ENCODE measurements around the gene SFXN2. TPM values are rescaled to one million over a fixed set of nuclear protein-coding genes. Genes with fewer than 3 reads are reported as not detected.
"Not testable (repeated sequence)": the region's sequence is repeated elsewhere in the genome, so short reads cannot be mapped to it uniquely, and the experiment has no call there.

Gene SFXN2
- total RNA-seq, 1 experiment from 2014 or later, result 11.6 TPM

- peaks cover 6% of the 10 kb centered on the region for H3K36me3 ChIP-seq (replicated peaks; ENCODE audit: control insufficient read depth, insufficient read depth, low read length)
- H3K27me3 ChIP-seq (ENCODE audit: control insufficient read depth, insufficient read depth, low read length), result no peaks in the 10 kb centered on the region
- no peak overlapping the region for H3K4me3 ChIP-seq (ENCODE audit: insufficient read depth, low read depth, low read length)
- no peak for DNase-seq
These were observed 13.2 kb upstream of the SFXN2 start for GRCh38 chr10:102701272-102701671.

GRCh38 chr10:102701796-102702195, 12.6 kb upstream of the SFXN2 start:
- H3K36me3 ChIP-seq (replicated peaks; ENCODE audit: control insufficient read depth, insufficient read depth, low read length), result peaks cover 6% of the 10 kb centered on the region
- H3K4me3 ChIP-seq (ENCODE audit: insufficient read depth, low read depth, low read length), result no peak overlapping the region
- DNase-seq, result no peak
- H3K27me3 ChIP-seq (ENCODE audit: control insufficient read depth, insufficient read depth, low read length), result no peaks in the 10 kb centered on the region

- Histone ChIP-seq H3K4me3 (ENCODE audit: insufficient read depth, low read depth, low read length) (no peak overlapping the region), H3K36me3 (replicated peaks; ENCODE audit: control insufficient read depth, insufficient read depth, low read length) (peaks cover 5% of the 10 kb centered on the region), H3K27me3 (ENCODE audit: control insufficient read depth, insufficient read depth, low read length) (no peaks in the 10 kb centered on the region)
- DNase-seq, result no peak
These were observed 11.7 kb upstream of the SFXN2 start for GRCh38 chr10:102702742-102703141.

GRCh38 chr10:102704915-102705314, 9.5 kb upstream of the SFXN2 start:
- H3K27me3 ChIP-seq (ENCODE audit: control insufficient read depth, insufficient read depth, low read length), result no peaks in the 10 kb centered on the region
- H3K4me3 ChIP-seq (ENCODE audit: insufficient read depth, low read depth, low read length), result no peak overlapping the region
- DNase-seq, result no peak
- no peaks in the 10 kb centered on the region; the same call in 1 of the 2 replicates for H3K36me3 ChIP-seq (replicated peaks; ENCODE audit: control insufficient read depth, insufficient read depth, low read length)

GRCh38 chr10:102705531-102705930, 8.9 kb upstream of the SFXN2 start:
- DNase-seq, result no peak
- no peak overlapping the region for H3K4me3 ChIP-seq (ENCODE audit: insufficient read depth, low read depth, low read length)
- H3K36me3 ChIP-seq (replicated peaks; ENCODE audit: control insufficient read depth, insufficient read depth, low read length), result no peaks in the 10 kb centered on the region; the same call in 1 of the 2 replicates
- H3K27me3 ChIP-seq (ENCODE audit: control insufficient read depth, insufficient read depth, low read length), result no peaks in the 10 kb centered on the region

GRCh38 chr10:102710609-102711008, 3.8 kb upstream of the SFXN2 start:
- H3K36me3 ChIP-seq (replicated peaks; ENCODE audit: control insufficient read depth, insufficient read depth, low read length), result no peaks in the 10 kb centered on the region
- no peaks in the 10 kb centered on the region for H3K27me3 ChIP-seq (ENCODE audit: control insufficient read depth, insufficient read depth, low read length)
- DNase-seq, result no peak
- H3K4me3 ChIP-seq (ENCODE audit: insufficient read depth, low read depth, low read length), result no peak overlapping the region

- H3K36me3 ChIP-seq (replicated peaks; ENCODE audit: control insufficient read depth, insufficient read depth, low read length), result peaks cover 3% of the 10 kb centered on the region; the same call in 1 of the 2 replicates
- no peak for DNase-seq
- no peak overlapping the region for H3K4me3 ChIP-seq (ENCODE audit: insufficient read depth, low read depth, low read length)
These were observed 2.3 kb upstream of the SFXN2 start for GRCh38 chr10:102712089-102712488.

GRCh38 chr10:102712843-102713538, 1.4 kb upstream of the SFXN2 start:
- Histone ChIP-seq H3K4me3 (ENCODE audit: insufficient read depth, low read depth, low read length) (peak overlapping the region; percentile 94), H3K27me3 (ENCODE audit: control insufficient read depth, insufficient read depth, low read length) (no peaks in the 10 kb centered on the region), H3K36me3 (replicated peaks; ENCODE audit: control insufficient read depth, insufficient read depth, low read length) (peaks cover 3% of the 10 kb centered on the region; the same call in 1 of the 2 replicates)
- no peak for DNase-seq

More at GRCh38 chr10:102712089-102712488, 2.3 kb upstream of the SFXN2 start:
- H3K27me3 ChIP-seq (ENCODE audit: control insufficient read depth, insufficient read depth, low read length), result no peaks in the 10 kb centered on the region

- DNase-seq, result no peak
- Histone ChIP-seq H3K4me3 (ENCODE audit: insufficient read depth, low read depth, low read length) (peak overlapping the region; percentile 94), H3K36me3 (replicated peaks; ENCODE audit: control insufficient read depth, insufficient read depth, low read length) (peaks cover 4% of the 10 kb centered on the region), H3K27me3 (ENCODE audit: control insufficient read depth, insufficient read depth, low read length) (no peaks in the 10 kb centered on the region)
These were observed 960 bp upstream of the SFXN2 start for GRCh38 chr10:102713539-102713813.

GRCh38 chr10:102713814-102714620, 419 bp upstream of the SFXN2 start, which contains the start of gene ARL3:
TSS of gene ARL3 (minus strand) at chr10:102714397. CDS start at chr10:102714275, 122 bp downstream.
- Histone ChIP-seq H3K27me3 (ENCODE audit: control insufficient read depth, insufficient read depth, low read length) (no peaks in the 10 kb centered on the region), H3K36me3 (replicated peaks; ENCODE audit: control insufficient read depth, insufficient read depth, low read length) (peaks cover 4% of the 10 kb centered on the region), H3K4me3 (ENCODE audit: insufficient read depth, low read depth, low read length) (peak within 1 kb of the TSS; percentile 94)
- peak; percentile 98 for DNase-seq

GRCh38 chr10:102715880-102716279, 1.4 kb downstream of the SFXN2 start:
- Histone ChIP-seq H3K36me3 (replicated peaks; ENCODE audit: control insufficient read depth, insufficient read depth, low read length) (peaks cover 4% of the 10 kb centered on the region), H3K4me3 (ENCODE audit: insufficient read depth, low read depth, low read length) (no peak overlapping the region)

GRCh38 chr10:102716900-102717565, 2.6 kb downstream of the SFXN2 start:
- H3K4me3 ChIP-seq (ENCODE audit: insufficient read depth, low read depth, low read length); DNase-seq; H3K36me3 ChIP-seq (replicated peaks; ENCODE audit: control insufficient read depth, insufficient read depth, low read length); H3K27me3 ChIP-seq (ENCODE audit: control insufficient read depth, insufficient read depth, low read length): not testable (repeated sequence)

More at GRCh38 chr10:102715880-102716279, 1.4 kb downstream of the SFXN2 start:
- no peaks in the 10 kb centered on the region for H3K27me3 ChIP-seq (ENCODE audit: control insufficient read depth, insufficient read depth, low read length)
- DNase-seq, result no peak

GRCh38 chr10:102718220-102718619, 3.8 kb downstream of the SFXN2 start:
- no peak overlapping the region for H3K4me3 ChIP-seq (ENCODE audit: insufficient read depth, low read depth, low read length)
- H3K27me3 ChIP-seq (ENCODE audit: control insufficient read depth, insufficient read depth, low read length), result no peaks in the 10 kb centered on the region
- peak; percentile 62 for DNase-seq
- H3K36me3 ChIP-seq (replicated peaks; ENCODE audit: control insufficient read depth, insufficient read depth, low read length), result peaks cover 6% of the 10 kb centered on the region

- DNase-seq, result no peak
- H3K4me3 ChIP-seq (ENCODE audit: insufficient read depth, low read depth, low read length), result no peak overlapping the region
- no peaks in the 10 kb centered on the region for H3K27me3 ChIP-seq (ENCODE audit: control insufficient read depth, insufficient read depth, low read length)
- H3K36me3 ChIP-seq (replicated peaks; ENCODE audit: control insufficient read depth, insufficient read depth, low read length), result peaks cover 9% of the 10 kb centered on the region
These were observed 5.9 kb downstream of the SFXN2 start for GRCh38 chr10:102720337-102720736.
